Urinary bladder (tissue), 4 donors: ENCODE data around the gene PAPOLA. TPM values are rescaled to one million over a fixed set of nuclear protein-coding genes. Genes with fewer than 3 reads are reported as not detected.

Experiments
- DNase-seq: peaks from one replicate; pipeline ENCODE4 v3.0.0-alpha.2; 2015; ENCODE audit errors: extremely low spot score
- H3K27ac ChIP-seq: one replicate; pipeline ENCODE4 v1.5.1; 2013; ENCODE audit warnings: low read depth, mild to moderate bottlenecking, moderate library complexity
- H3K36me3 ChIP-seq: one replicate; pipeline ENCODE4 v1.6.1; 2013; ENCODE audit warnings: mild to moderate bottlenecking, moderate library complexity; ENCODE audit not compliant: insufficient read depth
- H3K4me1 ChIP-seq: one replicate; pipeline ENCODE4 v1.6.1; 2013; ENCODE audit warnings: mild to moderate bottlenecking, moderate library complexity; ENCODE audit not compliant: insufficient read depth
- H3K4me3 ChIP-seq: one replicate; pipeline ENCODE4 v1.5.1; 2013; ENCODE audit warnings: low read depth, low read length
- WGBS: extraction: QIAGEN DNeasy Blood & Tissue Kit; methylation state at CpG from one replicate; pipeline ENCODE4 v1.1.7; 2013; 5-methylcytosine and 5-hydroxymethylcytosine counted together
- polyA plus RNA-seq: library from polyadenylated mRNA; stranded (reverse); fragments of 200-250 nt; gene quantifications from one replicate; pipeline ENCODE4 v1.2.3, GENCODE V29; 2013
- total RNA-seq: library from RNA; depleted of rRNA; stranded (reverse); fragments of >200 nt; gene quantifications from one replicate; pipeline ENCODE4 v1.2.3, GENCODE V29; 2014
- donor health status: healthy with polysubstance abuse.
- donor health status: healthy.

The PAPOLA gene
- total and polyA plus RNA-seq, 2 donors: 70.6 to 327 TPM

GRCh38 chr14:96588410-96589257 is 86.5 kb downstream of the PAPOLA start:
- WGBS: 62% methylated on average over 22 of the region's 22 CpGs
- H3K36me3 ChIP-seq: no peaks in the 10 kb centered on the region
- H3K27ac ChIP-seq: no peak overlapping the region
- H3K4me1 ChIP-seq: no peaks in the 10 kb centered on the region
- no peak overlapping the region for H3K4me3 ChIP-seq
- DNase-seq: no peak

GRCh38 chr14:96589577-96589976 is 87.4 kb downstream of the PAPOLA start:
- Histone ChIP-seq H3K4me1 (no peaks in the 10 kb centered on the region), H3K27ac (no peak overlapping the region), H3K4me3 (no peak overlapping the region), H3K36me3 (no peaks in the 10 kb centered on the region)
- DNase-seq: no peak
- WGBS: 63% methylated on average over 3 of the region's 3 CpGs

GRCh38 chr14:96590190-96590864 is 88.1 kb downstream of the PAPOLA start:
- no peak overlapping the region for H3K27ac ChIP-seq
- H3K4me3 ChIP-seq: no peak overlapping the region
- H3K4me1 ChIP-seq: no peaks in the 10 kb centered on the region
- DNase-seq: no peak
- H3K36me3 ChIP-seq: no peaks in the 10 kb centered on the region
- WGBS: 65% methylated on average over 9 of the region's 9 CpGs

- no peaks in the 10 kb centered on the region for H3K36me3 ChIP-seq
- DNase-seq: no peak
- no peaks in the 10 kb centered on the region for H3K4me1 ChIP-seq
- peak overlapping the region; percentile 19 for H3K4me3 ChIP-seq
- no peak overlapping the region for H3K27ac ChIP-seq
- WGBS: 5% methylated on average over 54 of the region's 54 CpGs
Measured at GRCh38 chr14:96592591-96593386, 90.6 kb downstream of the PAPOLA start.

- Histone ChIP-seq H3K4me3 (no peak overlapping the region), H3K27ac (no peak overlapping the region), H3K4me1 (no peaks in the 10 kb centered on the region), H3K36me3 (no peaks in the 10 kb centered on the region)
- whole genome bisulfite sequencing: 47% methylated on average over 6 of the region's 6 CpGs
- DNase-seq: no peak
Measured at GRCh38 chr14:96594961-96595360, 92.8 kb downstream of the PAPOLA start.

GRCh38 chr14:96597680-96598079 is 95.5 kb downstream of the PAPOLA start:
- H3K27ac ChIP-seq: no peak overlapping the region
- 84% methylated on average over 5 of the region's 5 CpGs for WGBS
- no peaks in the 10 kb centered on the region for H3K4me1 ChIP-seq
- H3K36me3 ChIP-seq: no peaks in the 10 kb centered on the region
- DNase-seq: no peak
- no peak overlapping the region for H3K4me3 ChIP-seq

GRCh38 chr14:96598332-96598928 is 96.2 kb downstream of the PAPOLA start:
- Histone ChIP-seq H3K4me1 (no peaks in the 10 kb centered on the region), H3K4me3 (no peak overlapping the region), H3K27ac (no peak overlapping the region), H3K36me3 (no peaks in the 10 kb centered on the region)
- WGBS: 34% methylated on average over 14 of the region's 14 CpGs
- no peak for DNase-seq

GRCh38 chr14:96599076-96599475 is 96.9 kb downstream of the PAPOLA start:
- no peaks in the 10 kb centered on the region for H3K4me1 ChIP-seq
- H3K4me3 ChIP-seq: no peak overlapping the region
- H3K27ac ChIP-seq: no peak overlapping the region
- no peaks in the 10 kb centered on the region for H3K36me3 ChIP-seq
- WGBS: 77% methylated on average over 10 of the region's 10 CpGs
- DNase-seq: no peak

GRCh38 chr14:96602186-96602585 is 100.0 kb downstream of the PAPOLA start:
- no peak overlapping the region for H3K27ac ChIP-seq
- no peak overlapping the region for H3K4me3 ChIP-seq
- no peaks in the 10 kb centered on the region for H3K36me3 ChIP-seq
- no peak for DNase-seq
- H3K4me1 ChIP-seq: no peaks in the 10 kb centered on the region
- 85% methylated on average over 2 of the region's 2 CpGs for WGBS

- no peak for DNase-seq
- WGBS: 72% methylated on average over 11 of the region's 11 CpGs
- no peaks in the 10 kb centered on the region for H3K36me3 ChIP-seq
- H3K4me3 ChIP-seq: no peak overlapping the region
- no peaks in the 10 kb centered on the region for H3K4me1 ChIP-seq
- H3K27ac ChIP-seq: no peak overlapping the region
Measured at GRCh38 chr14:96603350-96604255, 101.4 kb downstream of the PAPOLA start.

- H3K27ac ChIP-seq: no peak overlapping the region
- 46% methylated on average over 16 of the region's 16 CpGs for WGBS
- DNase-seq: no peak
- H3K4me3 ChIP-seq: no peak overlapping the region
- no peaks in the 10 kb centered on the region for H3K36me3 ChIP-seq
- H3K4me1 ChIP-seq: no peaks in the 10 kb centered on the region
Measured at GRCh38 chr14:96614481-96614881, 112.3 kb downstream of the PAPOLA start.

GRCh38 chr14:96616161-96616721 is 114.1 kb downstream of the PAPOLA start:
- 61% methylated on average over 14 of the region's 14 CpGs for WGBS

More at GRCh38 chr14:96616161-96616721, 114.1 kb downstream of the PAPOLA start:
- DNase-seq: no peak
- no peaks in the 10 kb centered on the region for H3K36me3 ChIP-seq
- no peak overlapping the region for H3K27ac ChIP-seq
- H3K4me1 ChIP-seq: no peaks in the 10 kb centered on the region
- no peak overlapping the region for H3K4me3 ChIP-seq
